K562 (cell line): ENCODE measurements around the gene SLC16A1.

Source experiments
- CBFB ChIP-seq: sonication (generic); formaldehyde crosslinking; IDR thresholded peaks from 2 replicates; pipeline ENCODE4 v1.4.0; 2020; ENCODE audit warnings: mild to moderate bottlenecking, missing genetic modification reagents
- ELF1 ChIP-seq: fragments of 200-800 bp; sonication (Bioruptor generic); IDR thresholded peaks from 2 replicates; pipeline ENCODE4 v1.6.1; 2016; ENCODE audit warnings: missing genetic modification characterization, missing compliant biosample characterization
- EZH2 ChIP-seq: IDR thresholded peaks from 2 replicates; pipeline ENCODE4 v1.6.1; 2012; ENCODE audit warnings: low read depth, mild to moderate bottlenecking, inconsistent platforms, low read length, borderline replicate concordance
- HDGF ChIP-seq: fragments of 450-650 bp; IDR thresholded peaks from 2 replicates; pipeline ENCODE4 v1.6.1; 2016
- KDM1A ChIP-seq, 2 experiments: fragments of 450-650 bp; IDR thresholded peaks; 2 replicates each; pipeline ENCODE4 v1.6.1; 2016; ENCODE audit warnings: mild to moderate bottlenecking in 2 of 2
- NFYB ChIP-seq: IDR thresholded peaks from 2 replicates; pipeline ENCODE4 v1.6.1; 2011; ENCODE audit warnings: mild to moderate bottlenecking, moderate library complexity; ENCODE audit not compliant: insufficient read length; ENCODE audit errors: extremely low read depth
- REST ChIP-seq, 2 experiments: fragments of 450-650 bp; formaldehyde crosslinking in 1 of 2; IDR thresholded peaks; 2 replicates each; pipeline versions ENCODE4 v1.4.0 to v1.6.1; 2014 to 2020; ENCODE audit warnings: mild to moderate bottlenecking in 2 of 2, borderline replicate concordance in 1 of 2, low read depth in 1 of 2
- SAFB ChIP-seq: fragments of 200-400 bp; formaldehyde crosslinking; IDR thresholded peaks from 2 replicates; pipeline ENCODE4 v1.6.1; 2017; ENCODE audit warnings: low read depth, low read length, borderline replicate concordance
- SRSF9 ChIP-seq: fragments of 200-400 bp; formaldehyde crosslinking; IDR thresholded peaks from 2 replicates; pipeline ENCODE4 v1.6.1; 2017; ENCODE audit warnings: low read depth, low read length, borderline replicate concordance
- ZNF23 ChIP-seq: fragments of 250-450 bp; sonication (Bioruptor Pico); IDR thresholded peaks from 2 replicates; pipeline ENCODE4 v1.4.0; 2020; ENCODE audit warnings: mild to moderate bottlenecking
- ZNF511 ChIP-seq: sonication (generic); formaldehyde crosslinking; IDR thresholded peaks from 2 replicates; pipeline ENCODE4 v1.8.0; 2022; ENCODE audit warnings: mild to moderate bottlenecking, missing genetic modification reagents
- TF ChIP-seq, protein P1 (sequence below), 3 experiments: IDR thresholded peaks in 2 of 3; conservative IDR thresholded peaks in 1 of 3; 2 replicates each; pipeline ENCODE4 v1.5.1; 2011 to 2012; ENCODE audit warnings: low read length in 3 of 3, mild to moderate bottlenecking in 3 of 3, control low read depth in 2 of 3, improper control_type of control experiment in 1 of 3, inconsistent platforms in 1 of 3, low read depth in 1 of 3, mixed read lengths in 1 of 3, moderate library complexity in 1 of 3; ENCODE audit not compliant: insufficient read depth in 2 of 3

GRCh38 chr1:112923234-112923958, 32.6 kb downstream of the SLC16A1 start:
- TF ChIP-seq SAFB (no peak), REST (IDR thresholded peaks at IDR 0.05; ENCODE audit: borderline replicate concordance) (no peak), REST (CRISPR knock-in tag; IDR thresholded peaks at IDR 0.05; ENCODE audit: low read depth) (no peak), HDGF (no peak), SRSF9 (no peak), NFYB (no peak), EZH2 (no peak), ZNF511 (CRISPR knock-in tag) (no peak), ZNF23 (CRISPR knock-in tag) (no peak), CBFB (no peak), KDM1A (IDR thresholded peaks at IDR 0.05) (no peak), ELF1 (tag) (no peak)
- TF ChIP-seq, protein P1, sequence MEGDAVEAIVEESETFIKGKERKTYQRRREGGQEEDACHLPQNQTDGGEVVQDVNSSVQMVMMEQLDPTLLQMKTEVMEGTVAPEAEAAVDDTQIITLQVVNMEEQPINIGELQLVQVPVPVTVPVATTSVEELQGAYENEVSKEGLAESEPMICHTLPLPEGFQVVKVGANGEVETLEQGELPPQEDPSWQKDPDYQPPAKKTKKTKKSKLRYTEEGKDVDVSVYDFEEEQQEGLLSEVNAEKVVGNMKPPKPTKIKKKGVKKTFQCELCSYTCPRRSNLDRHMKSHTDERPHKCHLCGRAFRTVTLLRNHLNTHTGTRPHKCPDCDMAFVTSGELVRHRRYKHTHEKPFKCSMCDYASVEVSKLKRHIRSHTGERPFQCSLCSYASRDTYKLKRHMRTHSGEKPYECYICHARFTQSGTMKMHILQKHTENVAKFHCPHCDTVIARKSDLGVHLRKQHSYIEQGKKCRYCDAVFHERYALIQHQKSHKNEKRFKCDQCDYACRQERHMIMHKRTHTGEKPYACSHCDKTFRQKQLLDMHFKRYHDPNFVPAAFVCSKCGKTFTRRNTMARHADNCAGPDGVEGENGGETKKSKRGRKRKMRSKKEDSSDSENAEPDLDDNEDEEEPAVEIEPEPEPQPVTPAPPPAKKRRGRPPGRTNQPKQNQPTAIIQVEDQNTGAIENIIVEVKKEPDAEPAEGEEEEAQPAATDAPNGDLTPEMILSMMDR (IDR thresholded peaks at IDR 0.05 in 2 of 3, conservative IDR thresholded peaks at IDR 0.05 in 1 of 3; ENCODE audit: insufficient read depth in 2 of 3, low read depth in 1 of 3, low read length in 3 of 3): no peak
